Endothelial cell (in vitro differentiated cells): ENCODE results near the gene PER3. TPM values are rescaled to one million over a fixed set of nuclear protein-coding genes. Genes with fewer than 3 reads are reported as not detected.

Experiments
- DNase-seq: peaks from one replicate; pipeline ENCODE4 v3.0.0; 2021; ENCODE audit warnings: low spot score
- H3K27ac Mint-ChIP-seq: one replicate; pipeline ENCODE4 v1.8.0; 2021; ENCODE audit warnings: mixed read lengths, inconsistent platforms; ENCODE audit not compliant: unreplicated experiment
- H3K27me3 Mint-ChIP-seq: one replicate; pipeline ENCODE4 v1.8.0; 2021; ENCODE audit warnings: mild to moderate bottlenecking, moderate library complexity, mixed read lengths, inconsistent platforms; ENCODE audit not compliant: unreplicated experiment
- H3K36me3 Mint-ChIP-seq: one replicate; pipeline ENCODE4 v1.8.0; 2021; ENCODE audit warnings: mild to moderate bottlenecking, low read depth, mixed read lengths, inconsistent platforms; ENCODE audit not compliant: unreplicated experiment
- H3K4me1 Mint-ChIP-seq: one replicate; pipeline ENCODE4 v1.8.0; 2021; ENCODE audit warnings: mild to moderate bottlenecking, mixed read lengths, inconsistent platforms; ENCODE audit not compliant: unreplicated experiment
- H3K4me3 Mint-ChIP-seq: one replicate; pipeline ENCODE4 v1.8.0; 2021; ENCODE audit warnings: mild to moderate bottlenecking, mixed read lengths, inconsistent platforms; ENCODE audit not compliant: unreplicated experiment
- H3K9me3 Mint-ChIP-seq: one replicate; pipeline ENCODE4 v1.8.0; 2021; ENCODE audit warnings: mixed read lengths, inconsistent platforms; ENCODE audit not compliant: unreplicated experiment
- CTCF ChIP-seq: fragments of 200-600 bp; sonication (generic); IDR thresholded peaks from one replicate; pipeline ENCODE4 v1.5.0; 2021; ENCODE audit warnings: antibody characterized with exemption; ENCODE audit not compliant: unreplicated experiment
- total RNA-seq: library from RNA; stranded (reverse); fragmentation: NEBNext Ultra II Directional; extraction: Animal tissue kit (Norgen Biotek cat#: 25700); gene quantifications from one replicate; pipeline ENCODE4 v1.2.1, GENCODE V29; 2021; ENCODE audit not compliant: unreplicated experiment

Gene PER3
- total RNA-seq, 1 donor from 2014 or later, result 2.8 TPM

- no peak for TF ChIP-seq CTCF
- no peaks in the 10 kb centered on the region for H3K27me3 Mint-ChIP-seq
- no peaks in the 10 kb centered on the region for H3K4me1 Mint-ChIP-seq
- H3K36me3 Mint-ChIP-seq, result peaks cover 15% of the 10 kb centered on the region
- peaks cover 15% of the 10 kb centered on the region for H3K9me3 Mint-ChIP-seq
- no peak for DNase-seq
- no peak overlapping the region for H3K27ac Mint-ChIP-seq
- H3K4me3 Mint-ChIP-seq, result no peak overlapping the region
These were observed 26.3 kb downstream of the PER3 start for GRCh38 chr1:7810395-7810794.

GRCh38 chr1:7811476-7811875 is 27.4 kb downstream of the PER3 start:
- no peak for TF ChIP-seq CTCF
- H3K4me3 Mint-ChIP-seq, result no peak overlapping the region
- H3K9me3 Mint-ChIP-seq, result peaks cover 15% of the 10 kb centered on the region
- H3K4me1 Mint-ChIP-seq, result no peaks in the 10 kb centered on the region
- no peak overlapping the region for H3K27ac Mint-ChIP-seq
- peaks cover 15% of the 10 kb centered on the region for H3K36me3 Mint-ChIP-seq
- H3K27me3 Mint-ChIP-seq, result no peaks in the 10 kb centered on the region
- no peak for DNase-seq

- H3K27ac Mint-ChIP-seq, result no peak overlapping the region
- TF ChIP-seq CTCF, result no peak
- peaks cover 15% of the 10 kb centered on the region for H3K9me3 Mint-ChIP-seq
- H3K27me3 Mint-ChIP-seq, result no peaks in the 10 kb centered on the region
- DNase-seq, result no peak
- no peaks in the 10 kb centered on the region for H3K4me1 Mint-ChIP-seq
- peaks cover 15% of the 10 kb centered on the region for H3K36me3 Mint-ChIP-seq
- H3K4me3 Mint-ChIP-seq, result peak overlapping the region; percentile 2
These were observed 29.7 kb downstream of the PER3 start for GRCh38 chr1:7813677-7814373.

- DNase-seq, result no peak
- TF ChIP-seq CTCF, result no peak
- Mint-ChIP-seq H3K27me3 (no peaks in the 10 kb centered on the region), H3K4me1 (no peaks in the 10 kb centered on the region), H3K4me3 (no peak overlapping the region), H3K27ac (no peak overlapping the region), H3K9me3 (no peaks in the 10 kb centered on the region), H3K36me3 (no peaks in the 10 kb centered on the region)
These were observed 37.2 kb downstream of the PER3 start for GRCh38 chr1:7821282-7821681.

GRCh38 chr1:7824701-7825100 is 40.6 kb downstream of the PER3 start:
- DNase-seq, result no peak
- Mint-ChIP-seq H3K4me3 (no peak overlapping the region), H3K36me3 (no peaks in the 10 kb centered on the region), H3K4me1 (peaks cover 6% of the 10 kb centered on the region), H3K27me3 (no peaks in the 10 kb centered on the region), H3K27ac (no peak overlapping the region), H3K9me3 (no peaks in the 10 kb centered on the region)
- no peak for TF ChIP-seq CTCF
